Measurements from ENCODE around the gene PAEP.

DNA sequence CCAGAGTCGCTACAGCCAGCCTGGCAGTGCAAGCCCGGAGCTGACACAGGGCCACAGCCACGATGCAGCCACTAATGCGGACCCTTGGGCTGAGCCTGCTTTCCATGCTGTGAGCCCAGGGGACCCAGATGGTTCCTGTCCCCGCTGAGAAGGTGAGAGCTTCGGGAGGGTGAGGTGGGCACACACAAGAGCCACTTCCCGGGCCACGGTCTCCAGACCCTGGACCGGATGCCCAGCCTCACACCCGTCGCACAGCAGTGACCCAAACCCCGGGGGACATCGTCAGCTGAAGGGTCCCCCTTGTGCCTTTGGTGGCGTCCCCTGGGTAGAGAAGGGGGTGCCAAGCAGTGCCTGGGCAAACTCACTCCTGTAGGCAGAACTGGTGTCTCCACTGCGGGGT is 13.4 kb downstream of the PAEP start:
- TF ChIP-seq CTCF (IDR thresholded peaks at IDR 0.05) = no peak
- no peak for TF ChIP-seq POLR2A (IDR thresholded peaks at IDR 0.05)

All from ovary (tissue), 3 donors.